Testis (tissue), 3 donors: ENCODE data around the gene IGFBP1. TPM values are rescaled to one million over a fixed set of nuclear protein-coding genes. Genes with fewer than 3 reads are reported as not detected.

Source experiments
- DNase-seq: peaks from one replicate; pipeline ENCODE4 v3.0.0-alpha.2; 2019
- H3K27ac ChIP-seq, 2 donors: fragments of 200-600 bp; sonication (generic); one replicate each; pipeline ENCODE4 v1.5.1; 2019
- H3K27me3 ChIP-seq: fragments of 200-600 bp; sonication (generic); one replicate; pipeline ENCODE4 v1.5.1; 2019
- H3K36me3 ChIP-seq: fragments of 200-600 bp; sonication (generic); one replicate; pipeline ENCODE4 v1.5.1; 2017; ENCODE audit warnings: low read depth; ENCODE audit errors: missing control alignments
- H3K4me1 ChIP-seq: fragments of 200-600 bp; sonication (generic); one replicate; pipeline ENCODE4 v1.5.1; 2019
- H3K4me3 ChIP-seq, 2 donors: fragments of 200-600 bp; sonication (generic); one replicate each; pipeline ENCODE4 v1.5.1; 2017 to 2019
- H3K9me3 ChIP-seq: fragments of 200-600 bp; sonication (generic); one replicate; pipeline ENCODE4 v1.5.1; 2017
- POLR2A ChIP-seq: fragments of 450-650 bp; IDR thresholded peaks from one replicate; pipeline ENCODE4 v1.6.1; 2017; ENCODE audit warnings: antibody characterized with exemption, mild to moderate bottlenecking, moderate library complexity
- WGBS, 2 donors: methylation state at CpG; one replicate each; pipeline ENCODE4 v1.1.5; 2018; 5-methylcytosine and 5-hydroxymethylcytosine counted together
- intact Hi-C: fragments of 100-400 bp; cut with DNase I; formaldehyde crosslinking; loops from one replicate; pipeline ENCODE4 v1.15.1; 2023; ENCODE audit warnings: low total_unique reads
- polyA plus RNA-seq: library from polyadenylated mRNA; stranded (reverse); fragments of 350-450 nt; fragmentation: Illumina TruSeq; extraction: RNeasy Lipid Tissue Mini Kit (QIAGEN cat#74804); gene quantifications from one replicate; pipeline ENCODE4 v1.2.3, GENCODE V29; 2014; ENCODE audit warnings: low read depth, low replicate concordance; ENCODE audit not compliant: insufficient read depth
- total RNA-seq, 2 donors: library from RNA; depleted of rRNA; stranded (reverse); fragments of >200 nt; gene quantifications; one replicate each; pipeline ENCODE4 v1.2.3, GENCODE V29; 2016
- TF ChIP-seq, protein P1 (sequence below), 3 experiments: fragments of 450-650 bp in 2 of 3; fragments of 200-600 bp in 1 of 3; sonication (generic) in 1 of 3; IDR thresholded peaks; one replicate each; pipeline ENCODE4 v1.5.1; 2016 to 2019; ENCODE audit warnings: antibody characterized with exemption in 3 of 3, mild to moderate bottlenecking in 2 of 3, moderate library complexity in 1 of 3

Gene IGFBP1
- total and polyA plus RNA-seq, 3 donors from 2014 or later, result 0.33 to 0.50 TPM; not detected in 1

DNA sequence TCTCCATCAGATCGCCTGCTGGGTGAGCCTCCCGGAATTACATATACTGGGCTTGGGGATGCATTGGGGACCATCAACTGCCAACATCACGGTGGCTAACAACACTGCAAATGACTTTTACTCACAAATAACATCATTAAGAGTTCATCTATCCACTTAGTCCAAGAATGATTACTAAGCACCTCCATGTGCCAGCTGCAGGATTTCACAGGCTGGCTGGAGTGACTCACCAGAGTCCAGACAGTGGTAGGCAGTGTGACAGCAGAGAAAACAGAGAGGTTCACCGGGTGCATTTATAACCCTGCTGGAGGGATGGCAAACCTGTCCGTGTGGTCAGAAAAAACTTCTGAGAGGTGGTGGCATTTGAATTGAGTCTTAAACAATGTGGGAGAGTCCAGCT is 36.0 kb downstream of the IGFBP1 start:
- WGBS, 2 donors, result 73 to 82% methylated on average over 5 of the region's 5 CpGs
- intact Hi-C loops, result loop anchor here (5.0 to 10.0 kb wide), 2 partner anchors 431 to 1163 kb away; no protein-coding TSS in a partner anchor
- no peak overlapping the region for H3K27ac ChIP-seq
- no peak overlapping the region for H3K4me3 ChIP-seq
- TF ChIP-seq, protein P1, sequence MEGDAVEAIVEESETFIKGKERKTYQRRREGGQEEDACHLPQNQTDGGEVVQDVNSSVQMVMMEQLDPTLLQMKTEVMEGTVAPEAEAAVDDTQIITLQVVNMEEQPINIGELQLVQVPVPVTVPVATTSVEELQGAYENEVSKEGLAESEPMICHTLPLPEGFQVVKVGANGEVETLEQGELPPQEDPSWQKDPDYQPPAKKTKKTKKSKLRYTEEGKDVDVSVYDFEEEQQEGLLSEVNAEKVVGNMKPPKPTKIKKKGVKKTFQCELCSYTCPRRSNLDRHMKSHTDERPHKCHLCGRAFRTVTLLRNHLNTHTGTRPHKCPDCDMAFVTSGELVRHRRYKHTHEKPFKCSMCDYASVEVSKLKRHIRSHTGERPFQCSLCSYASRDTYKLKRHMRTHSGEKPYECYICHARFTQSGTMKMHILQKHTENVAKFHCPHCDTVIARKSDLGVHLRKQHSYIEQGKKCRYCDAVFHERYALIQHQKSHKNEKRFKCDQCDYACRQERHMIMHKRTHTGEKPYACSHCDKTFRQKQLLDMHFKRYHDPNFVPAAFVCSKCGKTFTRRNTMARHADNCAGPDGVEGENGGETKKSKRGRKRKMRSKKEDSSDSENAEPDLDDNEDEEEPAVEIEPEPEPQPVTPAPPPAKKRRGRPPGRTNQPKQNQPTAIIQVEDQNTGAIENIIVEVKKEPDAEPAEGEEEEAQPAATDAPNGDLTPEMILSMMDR (IDR thresholded peaks at IDR 0.05), result no peak
- TF ChIP-seq POLR2A, result no peak
- no peak for DNase-seq
- no peaks in the 10 kb centered on the region for H3K27me3 ChIP-seq
- peaks cover 5% of the 10 kb centered on the region for H3K4me1 ChIP-seq
- H3K9me3 ChIP-seq, result no peaks in the 10 kb centered on the region
- H3K36me3 ChIP-seq, result no peaks in the 10 kb centered on the region

DNA sequence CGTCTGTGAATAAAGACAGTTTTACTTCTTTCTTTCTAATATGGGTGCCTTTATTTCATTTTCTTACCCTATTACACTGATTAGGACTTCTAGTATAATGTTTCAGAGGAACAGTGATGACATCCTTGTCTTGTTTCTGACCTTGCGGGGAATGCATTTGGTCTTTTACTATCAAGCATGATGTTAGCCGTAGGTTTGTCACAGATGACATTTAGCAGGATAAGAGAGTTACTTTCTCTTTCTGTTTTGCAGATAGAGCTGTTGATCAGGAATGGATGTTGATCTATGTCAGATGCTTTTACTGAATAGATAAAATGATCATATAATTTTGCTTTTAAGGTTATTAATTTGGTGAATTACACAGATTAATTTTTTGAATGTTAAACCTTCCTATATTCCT is 39.4 kb downstream of the IGFBP1 start:
- H3K27me3 ChIP-seq, result no peaks in the 10 kb centered on the region
- H3K4me1 ChIP-seq, result no peaks in the 10 kb centered on the region
- no peak for DNase-seq
- no peak overlapping the region for H3K27ac ChIP-seq
- TF ChIP-seq, protein P1 (IDR thresholded peaks at IDR 0.05), result no peak
- no peak for TF ChIP-seq POLR2A
- intact Hi-C loops, result loop anchor here (10.0 kb wide), 1 partner anchor 427 kb away; no protein-coding TSS in a partner anchor
- H3K36me3 ChIP-seq, result no peaks in the 10 kb centered on the region
- no peaks in the 10 kb centered on the region for H3K9me3 ChIP-seq
- 93 to 94% methylated on average over 3 of the region's 3 CpGs for WGBS, 2 donors
- no peak overlapping the region for H3K4me3 ChIP-seq

DNA sequence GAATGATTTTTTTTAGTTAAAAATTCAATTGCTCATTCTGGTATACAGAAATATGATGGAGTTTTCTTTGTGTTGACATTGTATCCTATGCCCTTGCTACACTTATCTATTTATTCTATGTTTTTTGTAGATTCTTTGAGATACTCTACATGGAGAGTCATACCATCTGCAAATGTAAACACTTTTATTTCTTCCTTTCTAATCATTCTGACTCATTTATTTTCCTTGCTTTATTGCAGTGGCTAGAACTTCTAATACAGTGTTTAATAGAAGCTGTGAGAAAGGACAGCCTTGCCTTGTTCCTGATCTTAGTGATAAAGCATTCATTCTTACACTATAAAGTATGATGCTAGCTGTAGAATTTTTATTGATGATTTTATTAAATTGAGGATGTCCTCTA is 42.7 kb downstream of the IGFBP1 start:
- Histone ChIP-seq H3K4me1 (no peaks in the 10 kb centered on the region), H3K4me3 (no peak overlapping the region), H3K36me3 (no peaks in the 10 kb centered on the region), H3K27ac (no peak overlapping the region), H3K9me3 (no peaks in the 10 kb centered on the region), H3K27me3 (no peaks in the 10 kb centered on the region)
- intact Hi-C loops, result no loop called here
- TF ChIP-seq, protein P1 (IDR thresholded peaks at IDR 0.05), result no peak
- TF ChIP-seq POLR2A, result no peak
- no peak for DNase-seq

- Histone ChIP-seq H3K36me3 (no peaks in the 10 kb centered on the region), H3K27me3 (no peaks in the 10 kb centered on the region), H3K27ac (no peak overlapping the region), H3K9me3 (no peaks in the 10 kb centered on the region), H3K4me3 (no peak overlapping the region), H3K4me1 (no peaks in the 10 kb centered on the region)
- intact Hi-C loops, result no loop called here
- TF ChIP-seq POLR2A, result no peak
- TF ChIP-seq, protein P1 (IDR thresholded peaks at IDR 0.05), result no peak
- WGBS, 2 donors, result 76% methylated on average over 5 to 6 of the region's 6 CpGs
- DNase-seq, result no peak
These were observed 49.0 kb downstream of the IGFBP1 start for GRCh38 chr7:45937301-45937700.

- TF ChIP-seq POLR2A, result no peak
- TF ChIP-seq, protein P1 (IDR thresholded peaks at IDR 0.05), result no peak
- no peak overlapping the region for H3K27ac ChIP-seq
- 79 to 94% methylated on average over 2 of the region's 2 CpGs for WGBS, 2 donors
- no peak for DNase-seq
- no peaks in the 10 kb centered on the region for H3K4me1 ChIP-seq
- H3K36me3 ChIP-seq, result no peaks in the 10 kb centered on the region
- intact Hi-C loops, result no loop called here
- no peak overlapping the region for H3K4me3 ChIP-seq
- H3K27me3 ChIP-seq, result no peaks in the 10 kb centered on the region
- H3K9me3 ChIP-seq, result no peaks in the 10 kb centered on the region
These were observed 49.6 kb downstream of the IGFBP1 start for GRCh38 chr7:45937862-45938261.
